Activated CD8-positive, alpha-beta T cell treated with anti-CD3 and anti-CD28 coated beads, Interleukin-2, amount 10 ng/mL, durations not matched to agents 7 days and 5 days (primary cell): Measurements from ENCODE around the gene PRIMPOL. TPM values are rescaled to one million over a fixed set of nuclear protein-coding genes. Genes with fewer than 3 reads are reported as not detected.
"Not testable (repeated sequence)": the region's sequence is repeated elsewhere in the genome, so short reads cannot be mapped to it uniquely, and the experiment has no call there.

Experiments
- ATAC-seq: fragments of 150-1000 bp; cut with Tn5 transposase; one replicate; pipeline ENCODE4 v1.10.0; 2021; ENCODE audit warnings: moderate library complexity
- CTCF ChIA-PET: fragments of 350-600 bp; sonication (Branson Sonifier 250); formaldehyde crosslinking; loops from one replicate; lab custom pipeline; 2021; ENCODE audit warnings: antibody characterized with exemption; lab: Charles Lee
- POLR2A ChIA-PET: fragments of 350-600 bp; sonication (Branson Sonifier 250); formaldehyde crosslinking; loops from one replicate; lab custom pipeline; 2021; ENCODE audit warnings: antibody characterized with exemption; lab: Charles Lee
- DNase-seq: peaks from one replicate; pipeline ENCODE4 v3.0.0-alpha.2; 2020
- H3K27ac Mint-ChIP-seq: one replicate; pipeline ENCODE4 v1.8.0; 2021; ENCODE audit warnings: mild to moderate bottlenecking, mixed read lengths
- H3K27me3 Mint-ChIP-seq: one replicate; pipeline ENCODE4 v1.8.0; 2021; ENCODE audit warnings: low read depth, mixed read lengths
- H3K36me3 Mint-ChIP-seq: one replicate; pipeline ENCODE4 v1.8.0; 2021; ENCODE audit warnings: low read depth, mixed read lengths
- H3K4me1 Mint-ChIP-seq: one replicate; pipeline ENCODE4 v1.8.0; 2021; ENCODE audit warnings: low read depth, mixed read lengths
- H3K4me3 Mint-ChIP-seq: one replicate; pipeline ENCODE4 v1.8.0; 2021; ENCODE audit warnings: mild to moderate bottlenecking, mixed read lengths
- H3K9me3 Mint-ChIP-seq: one replicate; pipeline ENCODE4 v1.8.0; 2022; ENCODE audit warnings: mixed read lengths; ENCODE audit not compliant: insufficient read depth
- total RNA-seq, 2 experiments: library from RNA; stranded (reverse); gene quantifications; one replicate each; pipeline ENCODE4 v1.2.3, GENCODE V29; 2021

PRIMPOL gene
- total RNA-seq, 2 experiments from 2014 or later = 24.9 to 26.9 TPM

- H3K27ac Mint-ChIP-seq = peak overlapping the region; percentile 95
- H3K4me1 Mint-ChIP-seq = peaks cover 47% of the 10 kb centered on the region
- H3K36me3 Mint-ChIP-seq = peaks cover 25% of the 10 kb centered on the region
- ChIA-PET POLR2A (interaction anchor here (0.5 to 3.1 kb wide), 17 partner anchors 7 to 1291 kb away, joined by 3 to 29 read pairs (median 5); partner anchors contain the start of genes ACSL1, CASP3, CDKN2AIP and PRIMPOL), CTCF (interaction anchor here (0.7 to 2.4 kb wide), 11 partner anchors 10 to 522 kb away, joined by 3 to 20 read pairs (median 6); no protein-coding TSS in a partner anchor)
- ATAC-seq (no peak), DNase-seq (no peak)
- peak overlapping the region; percentile 98 for H3K4me3 Mint-ChIP-seq
- no peaks in the 10 kb centered on the region for H3K9me3 Mint-ChIP-seq
- H3K27me3 Mint-ChIP-seq = no peaks in the 10 kb centered on the region
Observed at GRCh38 chr4:184734758-184735157, 85.2 kb downstream of the PRIMPOL start.

GRCh38 chr4:184739575-184739974 lies 90.0 kb downstream of the PRIMPOL start:
- H3K4me1 Mint-ChIP-seq = peaks cover 14% of the 10 kb centered on the region
- H3K4me3 Mint-ChIP-seq, H3K27me3 Mint-ChIP-seq, DNase-seq, ATAC-seq, CTCF ChIA-PET, H3K36me3 Mint-ChIP-seq, H3K27ac Mint-ChIP-seq, H3K9me3 Mint-ChIP-seq, POLR2A ChIA-PET: not testable (repeated sequence)

GRCh38 chr4:184740980-184741391 lies 91.4 kb downstream of the PRIMPOL start:
- H3K9me3 Mint-ChIP-seq = no peaks in the 10 kb centered on the region
- ChIA-PET CTCF (interaction anchor here (0.9 to 1.9 kb wide), 2 partner anchors 69 to 477 kb away, joined by 3 to 8 read pairs; no protein-coding TSS in a partner anchor), POLR2A (interaction anchor here (0.8 kb wide), 1 partner anchor 225 kb away, joined by 3 read pairs; no protein-coding TSS in a partner anchor)
- DNase-seq (no peak), ATAC-seq (no peak)
- H3K4me1 Mint-ChIP-seq = peaks cover 14% of the 10 kb centered on the region
- H3K4me3 Mint-ChIP-seq = no peak overlapping the region
- H3K27ac Mint-ChIP-seq = no peak overlapping the region
- H3K36me3 Mint-ChIP-seq = no peaks in the 10 kb centered on the region
- H3K27me3 Mint-ChIP-seq = peaks cover 3% of the 10 kb centered on the region

- H3K4me3 Mint-ChIP-seq, H3K27me3 Mint-ChIP-seq, H3K36me3 Mint-ChIP-seq, DNase-seq, H3K9me3 Mint-ChIP-seq, ATAC-seq, H3K27ac Mint-ChIP-seq: not testable (repeated sequence)
- ChIA-PET CTCF (interaction anchor here (0.7 to 1.9 kb wide), 4 partner anchors 17 to 478 kb away, joined by 3 to 8 read pairs (median 3); no protein-coding TSS in a partner anchor), POLR2A (interaction anchor here (0.6 to 1.5 kb wide), 4 partner anchors 7 to 241 kb away, joined by 3 to 4 read pairs (median 4); partner anchors contain the start of gene CENPU)
- peaks cover 21% of the 10 kb centered on the region for H3K4me1 Mint-ChIP-seq
Observed at GRCh38 chr4:184741651-184742050, 92.1 kb downstream of the PRIMPOL start.

- Mint-ChIP-seq H3K27ac (no peak overlapping the region), H3K4me1 (peaks cover 21% of the 10 kb centered on the region), H3K4me3 (no peak overlapping the region), H3K9me3 (no peaks in the 10 kb centered on the region), H3K36me3 (no peaks in the 10 kb centered on the region), H3K27me3 (peaks cover 5% of the 10 kb centered on the region)
- ChIA-PET POLR2A (no interaction called here), CTCF (interaction anchor here (1.0 kb wide), 2 partner anchors 9 to 10 kb away, joined by 3 to 4 read pairs; partner anchors contain the start of gene CENPU)
- ATAC-seq (no peak), DNase-seq (no peak)
Observed at GRCh38 chr4:184743650-184744049, 94.1 kb downstream of the PRIMPOL start.

GRCh38 chr4:184744236-184744635 lies 94.7 kb downstream of the PRIMPOL start:
- no peak for ATAC-seq
- Mint-ChIP-seq H3K4me3 (no peak overlapping the region), H3K9me3 (no peaks in the 10 kb centered on the region), H3K36me3 (no peaks in the 10 kb centered on the region), H3K27ac (no peak overlapping the region), H3K27me3 (peaks cover 5% of the 10 kb centered on the region), H3K4me1 (peaks cover 21% of the 10 kb centered on the region)
- CTCF ChIA-PET = interaction anchor here (1.0 kb wide), 2 partner anchors 8 to 10 kb away, joined by 3 to 4 read pairs; partner anchors contain the start of gene CENPU
- no peak for DNase-seq
- POLR2A ChIA-PET = no interaction called here

Other genes with a start within 250 kb of the PRIMPOL start
- gene IRF2, start 175.2 kb upstream of the PRIMPOL start, total RNA-seq = 10 to 100 TPM; 59.7 to 65.3 TPM
- gene CASP3, start 291 bp upstream of the PRIMPOL start, total RNA-seq = 10 to 100 TPM; 71.7 to 78.0 TPM
- gene CENPU, start 84.4 kb downstream of the PRIMPOL start, total RNA-seq = 10 to 100 TPM; 58.7 to 59.1 TPM
- gene ACSL1, start 176.2 kb downstream of the PRIMPOL start, total RNA-seq = 1 to 10 TPM; 7.5 to 8.7 TPM